HG02610 (cell line): ENCODE results near the gene IFI27L1.
"Not testable (repeated sequence)": the region's sequence is repeated elsewhere in the genome, so short reads cannot be mapped to it uniquely, and the experiment has no call there.

Experiments used
- ATAC-seq: cut with Tn5 transposase; IDR thresholded peaks from one replicate; pipeline ENCODE4 v1.9.1; 2021; ENCODE audit warnings: mild to moderate bottlenecking, moderate library complexity; ENCODE audit not compliant: unreplicated experiment

Gene IFI27L1

GRCh38 chr14:94047581-94047980 lies 33.5 kb upstream of the IFI27L1 start:
- no peak for ATAC-seq

- no peak for ATAC-seq
Observed at GRCh38 chr14:94048691-94049624, 32.2 kb upstream of the IFI27L1 start.

GRCh38 chr14:94049625-94050023 lies 31.5 kb upstream of the IFI27L1 start:
- no peak for ATAC-seq

GRCh38 chr14:94050231-94050880 lies 30.8 kb upstream of the IFI27L1 start:
- no peak for ATAC-seq

- ATAC-seq, result no peak
Observed at GRCh38 chr14:94051115-94051514, 30.0 kb upstream of the IFI27L1 start.

GRCh38 chr14:94051779-94052178 lies 29.3 kb upstream of the IFI27L1 start:
- ATAC-seq, result no peak

GRCh38 chr14:94052199-94052598 lies 28.9 kb upstream of the IFI27L1 start:
- no peak for ATAC-seq

- ATAC-seq, result no peak
Observed at GRCh38 chr14:94052662-94053061, 28.4 kb upstream of the IFI27L1 start.

GRCh38 chr14:94054401-94054800 lies 26.7 kb upstream of the IFI27L1 start:
- no peak for ATAC-seq

GRCh38 chr14:94054936-94055335 lies 26.2 kb upstream of the IFI27L1 start:
- ATAC-seq, result no peak

GRCh38 chr14:94056579-94057308 lies 24.4 kb upstream of the IFI27L1 start:
- ATAC-seq, result peak; percentile 82

- no peak for ATAC-seq
Observed at GRCh38 chr14:94058128-94058673, 22.9 kb upstream of the IFI27L1 start.

GRCh38 chr14:94058674-94059138 lies 22.4 kb upstream of the IFI27L1 start:
- no peak for ATAC-seq

GRCh38 chr14:94059998-94060397 lies 21.1 kb upstream of the IFI27L1 start:
- no peak for ATAC-seq

GRCh38 chr14:94062344-94062940 lies 18.7 kb upstream of the IFI27L1 start:
- no peak for ATAC-seq

- ATAC-seq, result no peak
Observed at GRCh38 chr14:94066089-94066676, 14.9 kb upstream of the IFI27L1 start.

GRCh38 chr14:94072076-94072475 lies 9.0 kb upstream of the IFI27L1 start:
- ATAC-seq, result not testable (repeated sequence)

- no peak for ATAC-seq
Observed at GRCh38 chr14:94074534-94074933, 6.6 kb upstream of the IFI27L1 start.

- no peak for ATAC-seq
Observed at GRCh38 chr14:94075008-94075407, 6.1 kb upstream of the IFI27L1 start.

GRCh38 chr14:94077111-94077821 lies 3.8 kb upstream of the IFI27L1 start:
- ATAC-seq, result no peak
